Measurements from ENCODE around the gene STK24.

Gene STK24

DNA sequence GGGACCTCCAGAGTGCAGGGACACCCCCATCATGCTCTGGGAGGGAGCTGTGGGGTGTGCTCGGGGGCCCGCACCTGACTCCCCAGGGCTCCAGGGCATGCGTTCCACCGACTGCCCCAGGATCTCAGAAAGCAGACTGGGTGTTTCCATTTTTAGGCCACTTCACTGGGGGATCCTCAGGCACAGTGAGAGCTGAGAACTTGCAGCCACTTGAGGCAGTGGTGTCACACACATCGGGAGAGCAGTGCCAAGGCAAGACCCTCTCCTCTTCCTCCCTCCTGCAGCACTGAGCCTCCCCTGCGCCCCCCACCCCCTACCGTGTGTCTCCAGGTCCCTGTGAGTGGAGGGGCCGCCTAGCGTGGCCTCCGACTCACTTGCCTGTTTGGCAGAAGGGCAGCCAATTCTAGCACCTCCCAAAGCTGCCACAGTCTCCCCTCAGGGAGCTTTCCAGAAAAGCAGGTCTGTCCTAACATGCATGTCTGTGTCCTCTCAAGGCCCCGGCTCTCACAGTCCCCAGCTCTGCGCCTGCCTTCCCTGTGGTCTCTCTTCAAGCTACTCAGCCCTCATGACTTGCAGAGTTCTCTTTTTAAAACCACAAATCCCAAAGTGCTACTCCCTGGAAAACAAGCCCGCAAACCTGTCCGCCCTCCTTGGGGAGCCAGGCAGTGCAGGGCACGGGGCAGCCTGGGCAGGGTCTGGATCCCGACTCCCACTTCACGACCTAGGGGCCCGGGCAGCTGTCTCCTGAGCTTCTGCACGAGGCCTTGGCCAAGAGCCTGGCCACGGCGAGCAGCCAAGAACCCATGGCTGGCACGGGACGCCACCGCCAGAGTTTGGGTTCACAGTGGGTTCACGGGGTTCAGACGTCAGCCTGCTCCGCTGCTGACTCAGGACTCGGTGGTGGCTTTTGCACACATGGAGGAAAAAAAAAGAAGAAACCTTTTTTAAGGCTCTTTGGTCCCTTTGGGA, 94.1 kb downstream of the STK24 start:
- no peak for DNase-seq
- in situ Hi-C loops (cut with MboI; ENCODE audit: low pct_unique_long_range_greater_than_20kb, low sequenced_read_pairs): no loop called here

DNA sequence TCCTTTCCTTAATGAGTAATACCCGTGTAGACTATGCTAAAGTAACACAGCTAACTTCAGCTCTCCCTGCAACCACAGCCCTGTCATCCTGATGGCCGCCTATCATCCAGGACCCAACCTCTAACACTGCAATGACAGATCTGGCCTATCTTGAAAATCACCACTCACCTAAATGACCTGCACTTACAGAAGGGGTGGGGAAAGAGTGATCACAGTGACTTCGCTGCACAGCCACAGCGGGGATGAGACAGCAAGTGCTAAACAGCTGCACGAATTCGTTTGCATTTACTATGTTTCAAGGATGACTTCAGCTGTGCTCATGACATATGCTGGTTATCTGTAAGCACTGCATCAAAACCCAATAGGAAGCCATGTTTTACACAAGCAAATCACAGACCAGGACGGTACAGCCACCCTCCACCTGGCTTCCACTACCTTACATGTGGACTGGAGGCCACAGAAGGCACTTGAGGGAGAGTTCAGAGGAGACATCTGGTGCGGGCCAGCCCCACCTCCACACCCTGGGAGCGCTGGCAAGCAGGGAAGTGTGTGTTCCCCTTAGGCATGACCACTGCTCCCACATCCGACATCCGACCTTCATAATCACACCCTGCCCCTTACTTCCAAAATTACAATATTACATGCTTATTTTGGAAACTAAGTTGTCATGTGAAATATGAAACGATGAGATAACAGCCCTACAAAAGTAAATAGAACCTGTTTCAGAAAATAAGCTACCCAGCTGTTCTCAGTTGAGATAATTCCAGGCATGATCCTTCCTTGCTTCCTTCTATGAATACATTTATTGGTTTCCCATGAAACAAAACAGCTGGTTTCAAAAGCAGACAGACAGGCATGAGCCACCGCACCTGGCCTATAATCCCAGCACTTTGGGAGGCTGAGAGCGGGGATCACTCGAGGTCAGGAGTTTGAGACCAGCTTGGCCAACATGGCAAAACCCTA, 95.7 kb downstream of the STK24 start:
- in situ Hi-C loops (cut with MboI; ENCODE audit: low pct_unique_long_range_greater_than_20kb, low sequenced_read_pairs): no loop called here
- no peak for DNase-seq

DNA sequence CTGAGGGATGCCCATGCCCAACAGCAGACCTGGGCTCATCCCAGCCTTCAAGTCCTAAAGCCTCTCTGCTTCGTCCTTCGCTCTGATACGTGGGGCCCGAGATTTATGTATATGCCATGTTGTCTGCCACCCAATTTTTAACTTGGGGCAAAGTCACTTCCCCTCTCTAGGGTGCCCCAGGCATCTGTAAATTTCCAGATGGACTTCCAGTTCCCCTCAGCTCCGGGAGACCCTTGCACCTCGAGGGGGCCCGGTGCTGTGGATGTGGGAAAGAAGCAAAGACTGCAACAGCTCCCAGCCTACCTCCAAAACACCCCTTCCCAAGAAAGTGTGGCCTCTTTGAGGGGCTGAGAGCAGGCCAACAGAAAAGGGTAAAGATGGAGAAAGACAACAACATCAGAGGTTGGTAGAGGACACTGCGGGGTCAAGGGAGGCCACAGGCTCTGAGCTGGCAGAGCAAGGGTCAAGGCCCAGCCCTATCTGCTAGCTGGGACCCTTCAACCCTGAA, 97.4 kb downstream of the STK24 start:
- in situ Hi-C loops (cut with MboI; ENCODE audit: low pct_unique_long_range_greater_than_20kb, low sequenced_read_pairs): no loop called here
- DNase-seq: no peak

DNA sequence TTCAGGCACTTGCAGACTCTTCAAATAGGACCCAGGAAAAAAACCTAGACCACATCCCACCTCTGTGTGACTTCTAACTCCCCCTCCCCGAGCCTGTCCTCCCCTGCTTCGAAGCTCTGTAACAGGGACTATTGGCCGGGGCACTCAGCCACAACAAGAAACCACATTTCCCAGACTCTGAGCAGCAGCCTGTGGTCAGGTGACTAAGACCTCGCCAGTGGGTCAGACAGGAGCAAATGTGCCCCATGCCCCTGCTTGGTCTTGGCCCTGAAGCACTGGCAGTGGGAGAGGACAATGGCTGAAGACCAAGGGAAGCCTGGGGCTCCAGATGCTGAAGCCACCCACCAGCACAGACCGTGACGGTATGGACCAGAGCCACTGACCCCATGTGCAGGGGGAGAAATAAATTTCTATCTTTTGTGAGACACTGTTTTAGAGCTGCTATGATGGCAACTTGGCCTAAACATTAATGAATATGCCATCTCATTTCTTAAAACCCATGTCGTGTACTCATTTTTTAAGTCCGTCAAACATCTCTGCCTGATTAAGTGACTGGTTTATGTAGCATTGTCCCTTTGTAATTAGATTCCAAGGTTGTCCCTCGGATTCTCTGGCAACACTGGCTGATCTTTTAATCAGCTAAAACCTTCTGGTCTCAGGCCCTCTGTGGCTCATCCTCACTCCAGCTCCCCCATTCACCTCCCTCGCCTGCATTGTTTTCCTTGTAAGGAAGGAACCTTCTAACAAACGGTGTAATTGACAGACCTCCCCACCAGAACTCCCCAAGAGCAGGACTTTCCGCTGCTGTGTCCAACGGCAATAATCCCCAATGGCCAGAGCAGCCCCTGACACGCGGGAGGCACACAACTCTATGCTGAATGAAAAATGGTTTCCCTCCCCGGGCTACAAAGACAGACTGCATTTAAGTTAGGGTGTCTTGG, 98.4 kb downstream of the STK24 start:
- in situ Hi-C loops (cut with MboI; ENCODE audit: low pct_unique_long_range_greater_than_20kb, low sequenced_read_pairs): no loop called here
- DNase-seq: no peak

DNA sequence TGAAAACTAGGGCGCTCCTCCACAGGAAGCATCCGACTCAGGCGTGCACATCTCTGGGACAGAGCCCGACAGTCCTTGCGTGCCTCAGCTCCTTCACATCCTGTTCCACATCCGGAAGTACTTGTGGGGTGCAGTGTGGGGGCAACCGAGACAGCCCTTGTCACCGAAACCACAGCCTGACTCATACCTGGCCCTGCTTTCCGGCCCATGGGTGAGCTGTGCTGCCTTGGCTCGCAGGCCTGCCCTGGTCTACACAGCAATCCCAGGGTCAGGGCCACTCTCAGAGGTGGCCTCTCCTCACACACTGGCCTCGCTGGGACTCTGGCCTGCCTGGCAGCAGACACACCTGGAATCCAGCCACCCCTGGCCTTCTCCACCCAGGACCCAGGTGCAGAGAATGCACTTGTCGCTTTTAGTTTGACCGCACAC, 100.4 kb downstream of the STK24 start:
- in situ Hi-C loops (cut with MboI; ENCODE audit: low pct_unique_long_range_greater_than_20kb, low sequenced_read_pairs): no loop called here
- DNase-seq: peak; percentile 90

DNA sequence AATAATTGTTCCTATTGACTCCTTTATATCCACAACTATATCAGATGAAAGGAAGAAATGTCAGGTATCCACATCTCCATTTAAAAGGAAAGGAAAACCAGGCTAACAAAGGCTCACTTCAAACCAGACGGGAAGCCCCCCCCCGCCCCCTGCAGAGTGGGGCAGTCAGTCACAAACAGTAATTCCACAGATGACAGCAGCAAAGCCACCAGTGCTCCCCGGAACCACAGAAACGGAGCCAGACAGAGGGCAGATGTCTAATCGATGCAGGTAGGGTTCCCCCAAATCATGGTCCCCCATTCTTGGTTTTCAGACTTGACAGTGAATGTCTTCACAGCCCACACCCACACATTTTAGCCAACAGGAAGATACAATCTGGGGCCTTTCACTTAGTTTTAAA, 100.8 kb downstream of the STK24 start:
- in situ Hi-C loops (cut with MboI; ENCODE audit: low pct_unique_long_range_greater_than_20kb, low sequenced_read_pairs): no loop called here
- DNase-seq: no peak

DNA sequence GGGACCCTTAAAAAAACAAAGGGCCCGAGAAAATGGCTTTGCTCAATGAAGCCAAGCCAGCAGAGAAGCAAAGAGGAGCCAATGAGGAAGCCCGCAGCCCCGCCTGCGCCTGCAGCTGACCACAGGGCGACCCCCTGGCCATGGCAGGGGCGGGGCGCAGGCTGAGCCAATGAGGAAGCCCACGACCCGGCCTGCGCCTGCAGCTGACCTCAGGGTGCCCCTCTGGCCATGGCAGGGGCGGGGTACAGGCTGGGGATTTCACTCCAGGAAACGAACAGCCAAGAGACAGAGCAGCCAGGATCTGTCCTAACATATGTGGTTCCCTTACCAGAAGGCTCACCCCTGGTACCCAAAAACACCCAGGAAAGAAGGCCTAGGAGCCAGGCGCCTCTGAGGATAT, 101.4 kb downstream of the STK24 start:
- DNase-seq: no peak
- in situ Hi-C loops (cut with MboI; ENCODE audit: low pct_unique_long_range_greater_than_20kb, low sequenced_read_pairs): no loop called here

DNA sequence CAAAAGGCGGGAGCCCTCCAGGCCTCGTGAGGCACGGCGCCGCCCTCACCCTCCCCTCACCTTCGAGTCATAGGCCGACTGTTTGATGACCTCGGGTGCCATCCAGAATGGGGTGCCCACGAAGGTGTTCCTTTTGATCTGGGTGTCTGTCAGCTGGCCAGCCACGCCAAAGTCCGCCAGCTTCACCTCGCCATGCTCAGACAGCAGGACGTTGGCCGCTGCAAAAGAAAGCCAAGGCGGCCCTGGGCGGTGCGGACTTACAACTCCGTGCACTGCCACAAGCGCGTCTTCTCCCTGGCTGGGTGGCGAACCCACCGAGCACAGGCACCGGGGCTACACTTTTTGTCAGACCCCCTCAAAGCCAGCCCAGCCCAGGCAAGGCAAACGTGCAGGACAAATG, 102.1 kb downstream of the STK24 start:
- in situ Hi-C loops (cut with MboI; ENCODE audit: low pct_unique_long_range_greater_than_20kb, low sequenced_read_pairs): loop anchor here (25.0 kb wide), 1 partner anchor 188 kb away; no protein-coding TSS in a partner anchor
- no peak for DNase-seq

DNA sequence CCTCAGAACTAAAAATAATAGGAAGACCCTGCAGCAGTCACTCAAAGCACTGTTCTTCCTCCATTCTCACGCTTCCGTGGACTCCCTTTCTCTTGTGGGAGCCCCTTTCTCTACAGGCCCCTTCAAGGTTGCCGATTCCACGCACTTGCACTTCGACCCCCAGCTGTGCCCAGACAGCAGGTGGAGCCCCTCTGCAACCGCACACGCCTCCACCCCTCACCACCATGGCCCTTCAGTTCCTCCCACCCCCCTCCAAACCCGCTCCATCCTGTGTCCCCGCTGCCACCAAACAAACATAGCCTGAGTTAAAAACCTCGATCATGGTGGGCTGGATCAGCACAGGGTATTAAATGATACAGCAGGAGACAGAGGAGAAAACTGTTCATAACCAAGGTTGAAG, 102.6 kb downstream of the STK24 start:
- in situ Hi-C loops (cut with MboI; ENCODE audit: low pct_unique_long_range_greater_than_20kb, low sequenced_read_pairs): loop anchor here (25.0 kb wide), 1 partner anchor 188 kb away; no protein-coding TSS in a partner anchor
- DNase-seq: no peak

DNA sequence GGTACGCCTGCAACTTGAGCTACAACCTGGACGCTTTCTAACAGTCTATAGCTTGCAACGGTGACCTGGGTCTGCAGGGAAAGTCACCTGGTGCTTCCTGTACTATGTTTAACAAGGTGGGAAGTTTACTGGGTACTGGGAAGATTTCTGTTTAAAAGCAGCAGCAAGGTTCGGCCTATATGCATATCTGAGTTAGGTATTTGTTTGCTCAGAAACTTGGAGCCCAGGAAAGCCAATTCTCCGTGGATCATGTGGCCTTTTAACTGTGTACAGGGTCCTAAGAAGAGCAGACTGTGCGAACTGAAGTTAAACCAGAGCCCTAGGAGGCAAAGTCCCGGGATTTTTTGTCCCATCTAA, 103.1 kb downstream of the STK24 start:
- in situ Hi-C loops (cut with MboI; ENCODE audit: low pct_unique_long_range_greater_than_20kb, low sequenced_read_pairs): loop anchor here (25.0 kb wide), 1 partner anchor 189 kb away; no protein-coding TSS in a partner anchor

DNA sequence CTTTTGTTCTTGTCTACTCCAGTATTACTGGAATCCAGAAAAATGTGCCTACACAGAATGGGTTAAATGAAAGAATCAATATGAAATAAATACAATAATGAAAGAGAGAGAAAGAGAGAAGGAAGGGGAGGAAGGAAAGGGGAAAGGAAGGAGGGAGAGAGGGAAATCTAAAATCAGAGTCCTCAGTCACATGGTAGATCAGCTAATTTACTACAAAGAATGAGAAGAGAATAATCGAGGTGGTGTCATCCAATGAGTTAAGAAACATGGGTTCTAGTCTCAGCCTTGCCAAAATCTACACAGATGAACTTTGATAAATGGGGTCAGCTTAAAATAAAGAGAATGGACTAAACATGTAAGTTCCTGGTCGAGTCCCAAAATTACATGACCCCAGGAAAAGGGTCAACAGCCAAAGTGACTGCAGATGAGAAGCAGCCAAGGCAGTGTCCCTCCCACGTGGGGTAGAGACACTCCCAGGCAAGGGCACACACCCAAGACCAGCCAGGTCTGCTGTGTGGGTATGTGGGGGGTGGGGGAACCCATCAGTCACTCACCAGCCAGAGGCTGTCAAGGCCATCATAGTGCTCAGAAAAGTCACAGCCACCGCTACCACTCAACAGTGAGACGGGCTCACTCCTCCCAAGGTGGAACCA, 103.6 kb downstream of the STK24 start:
- in situ Hi-C loops (cut with MboI; ENCODE audit: low pct_unique_long_range_greater_than_20kb, low sequenced_read_pairs): loop anchor here (25.0 kb wide), 1 partner anchor 189 kb away; no protein-coding TSS in a partner anchor
- DNase-seq: no peak

More for the DNA sequence above, 103.1 kb downstream of the STK24 start:
- DNase-seq: no peak

DNA sequence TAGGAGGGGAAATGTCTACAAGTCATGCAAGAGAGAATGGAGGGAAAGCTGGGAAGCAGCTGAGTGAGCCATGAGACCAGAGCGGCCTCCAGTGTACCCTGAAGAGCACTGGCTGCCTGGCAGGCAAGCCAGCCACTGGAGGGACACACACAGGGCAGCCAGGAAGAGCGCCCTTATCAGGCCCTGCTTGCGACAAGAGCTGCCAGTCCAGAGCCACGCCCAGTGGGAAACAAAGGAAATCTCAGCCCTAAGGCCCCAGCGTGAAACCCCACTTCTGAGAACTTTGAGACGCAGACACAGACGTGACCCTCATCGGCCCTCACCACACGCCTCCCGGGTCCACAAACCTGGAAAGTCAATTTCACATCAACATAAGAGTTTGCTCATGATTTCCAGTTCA, 105.0 kb downstream of the STK24 start:
- DNase-seq: no peak
- in situ Hi-C loops (cut with MboI; ENCODE audit: low pct_unique_long_range_greater_than_20kb, low sequenced_read_pairs): loop anchor here (25.0 kb wide), 1 partner anchor 190 kb away; no protein-coding TSS in a partner anchor

DNA sequence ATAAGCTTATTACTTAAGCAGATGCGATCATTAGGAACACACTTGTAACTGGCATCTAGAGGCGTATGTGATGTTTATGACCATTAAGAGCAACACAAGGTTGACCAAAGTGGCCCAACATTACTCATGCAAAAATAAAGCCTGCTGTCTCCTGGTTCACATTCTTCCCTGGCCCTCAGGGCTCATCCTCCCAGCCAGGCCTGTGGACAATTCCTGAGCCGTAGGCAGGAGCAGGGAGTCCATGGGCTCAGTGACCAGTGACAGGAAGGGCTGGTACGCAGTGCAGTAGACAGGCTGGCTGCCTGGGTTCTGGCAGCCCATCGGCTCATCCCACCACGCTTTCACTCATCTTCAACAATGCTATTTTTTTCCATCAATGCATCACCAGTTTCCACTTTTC, 106.0 kb downstream of the STK24 start:
- in situ Hi-C loops (cut with MboI; ENCODE audit: low pct_unique_long_range_greater_than_20kb, low sequenced_read_pairs): loop anchor here (25.0 kb wide), 1 partner anchor 191 kb away; no protein-coding TSS in a partner anchor
- DNase-seq: no peak

DNA sequence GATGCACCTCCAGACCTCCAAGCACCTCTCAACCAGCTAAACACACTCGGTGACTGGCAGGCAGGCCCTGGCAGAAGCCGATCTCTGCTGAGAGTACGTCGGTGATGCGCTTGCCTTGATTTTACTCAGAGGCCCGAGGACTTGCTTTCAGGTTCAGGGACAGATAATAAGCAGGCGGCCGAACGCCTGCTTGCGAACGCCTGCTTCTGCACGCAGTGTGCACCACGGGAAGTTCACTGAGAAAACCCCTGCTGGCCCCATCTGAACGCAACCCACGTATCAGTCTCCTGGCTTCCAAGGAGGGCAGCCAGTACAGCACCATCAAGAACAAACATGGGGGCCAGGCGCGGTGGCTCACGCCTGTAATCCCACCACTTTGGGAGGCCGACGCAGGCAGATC, 108.0 kb downstream of the STK24 start:
- no peak for DNase-seq
- in situ Hi-C loops (cut with MboI; ENCODE audit: low pct_unique_long_range_greater_than_20kb, low sequenced_read_pairs): loop anchor here (25.0 kb wide), 1 partner anchor 193 kb away; no protein-coding TSS in a partner anchor

DNA sequence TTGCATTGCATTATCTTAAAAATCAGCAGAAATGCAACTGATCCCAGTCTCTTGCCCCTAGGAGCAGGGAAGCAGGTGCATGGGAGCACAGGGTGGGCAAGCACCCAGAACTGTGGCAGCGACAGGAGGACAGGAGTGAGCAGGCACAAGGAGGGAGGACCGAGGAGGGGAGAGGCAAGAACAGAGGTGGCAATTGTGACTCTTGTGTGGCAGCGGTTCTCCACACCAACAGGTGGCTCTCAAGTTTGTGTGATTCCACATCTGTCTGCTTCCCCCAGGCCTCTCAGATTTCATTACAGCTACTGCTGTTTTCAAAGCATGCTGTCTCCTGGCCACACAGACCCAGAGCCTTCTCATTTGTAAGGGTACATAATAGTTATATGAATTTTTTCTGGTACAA, 108.5 kb downstream of the STK24 start:
- DNase-seq: no peak
- in situ Hi-C loops (cut with MboI; ENCODE audit: low pct_unique_long_range_greater_than_20kb, low sequenced_read_pairs): loop anchor here (25.0 kb wide), 1 partner anchor 194 kb away; no protein-coding TSS in a partner anchor

DNA sequence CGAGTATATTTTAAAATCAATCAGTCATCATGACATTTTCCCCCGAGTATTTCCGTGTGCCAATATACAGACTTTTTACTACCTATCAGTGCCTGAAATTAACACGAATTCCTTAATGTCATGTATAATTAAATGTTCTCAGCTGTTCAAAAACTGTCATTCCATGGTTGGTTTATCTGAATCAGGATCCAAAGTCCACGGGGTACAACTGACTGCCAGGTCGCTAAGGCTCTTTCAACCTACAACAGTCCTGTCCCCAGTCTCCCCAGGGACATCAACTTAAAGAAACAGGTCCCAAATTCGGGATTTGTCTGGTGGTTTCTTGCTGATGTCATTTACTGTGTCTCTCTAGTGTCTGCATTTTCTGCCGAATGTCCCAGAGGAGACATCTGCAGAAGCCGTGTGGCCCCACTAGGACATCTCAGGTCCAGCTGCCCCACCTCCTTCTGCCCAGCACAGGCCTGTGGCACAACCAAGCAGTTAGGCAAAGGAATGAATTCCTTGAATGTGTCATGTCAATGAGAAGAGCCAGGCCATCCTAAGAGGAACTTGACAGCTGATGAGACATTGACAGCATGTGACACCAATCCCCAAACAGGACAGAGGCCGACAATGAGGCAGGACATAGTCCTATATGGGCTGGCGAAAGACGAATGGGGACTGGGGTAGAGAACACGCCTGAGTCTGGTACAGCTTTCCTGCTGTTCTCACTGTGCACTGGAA, 109.5 kb downstream of the STK24 start:
- no peak for DNase-seq
- in situ Hi-C loops (cut with MboI; ENCODE audit: low pct_unique_long_range_greater_than_20kb, low sequenced_read_pairs): loop anchor here (25.0 kb wide), 1 partner anchor 195 kb away; no protein-coding TSS in a partner anchor
